HG03571 (cell line): ENCODE data around the gene SELPLG.

ENCODE experiments used
- ATAC-seq: cut with Tn5 transposase; IDR thresholded peaks from one replicate; pipeline ENCODE4 v1.9.1; 2021; ENCODE audit not compliant: unreplicated experiment

The SELPLG gene

DNA sequence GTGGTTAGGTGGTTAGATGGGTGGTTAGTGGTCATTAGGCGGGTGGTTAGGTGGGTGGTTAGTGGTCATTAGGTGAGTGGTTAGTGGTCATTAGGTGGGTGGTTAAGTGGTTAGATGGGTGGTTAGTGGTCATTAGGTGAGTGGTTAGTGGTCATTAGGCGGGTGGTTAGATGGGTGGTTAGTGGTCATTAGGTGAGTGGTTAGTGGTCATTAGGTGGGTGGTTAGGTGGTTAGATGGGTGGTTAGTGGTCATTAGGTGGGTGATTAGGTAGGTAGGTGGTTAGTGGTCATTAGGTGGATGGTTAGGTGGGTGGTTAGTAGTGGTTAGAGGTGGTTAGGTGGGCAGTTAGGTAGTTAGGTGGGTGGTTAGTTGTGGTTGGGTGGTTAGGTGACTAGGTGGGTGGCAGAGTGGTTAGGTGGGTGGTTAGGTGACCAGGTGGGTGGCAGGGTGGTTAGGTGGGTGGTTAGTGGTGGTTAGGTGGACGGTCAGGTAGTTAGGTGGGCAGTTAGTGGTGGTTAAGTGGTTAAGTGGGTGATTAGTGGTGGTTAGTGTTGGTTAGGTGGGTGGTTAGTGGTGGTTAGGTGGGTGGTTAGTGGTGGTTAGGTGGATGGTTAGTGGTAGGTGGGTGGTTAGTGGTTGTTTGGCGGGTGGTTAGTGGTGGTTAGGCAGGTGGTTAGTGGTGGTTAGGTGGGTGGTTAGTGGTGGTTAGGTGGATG, 27.8 kb downstream of the SELPLG start:
- no peak for ATAC-seq

DNA sequence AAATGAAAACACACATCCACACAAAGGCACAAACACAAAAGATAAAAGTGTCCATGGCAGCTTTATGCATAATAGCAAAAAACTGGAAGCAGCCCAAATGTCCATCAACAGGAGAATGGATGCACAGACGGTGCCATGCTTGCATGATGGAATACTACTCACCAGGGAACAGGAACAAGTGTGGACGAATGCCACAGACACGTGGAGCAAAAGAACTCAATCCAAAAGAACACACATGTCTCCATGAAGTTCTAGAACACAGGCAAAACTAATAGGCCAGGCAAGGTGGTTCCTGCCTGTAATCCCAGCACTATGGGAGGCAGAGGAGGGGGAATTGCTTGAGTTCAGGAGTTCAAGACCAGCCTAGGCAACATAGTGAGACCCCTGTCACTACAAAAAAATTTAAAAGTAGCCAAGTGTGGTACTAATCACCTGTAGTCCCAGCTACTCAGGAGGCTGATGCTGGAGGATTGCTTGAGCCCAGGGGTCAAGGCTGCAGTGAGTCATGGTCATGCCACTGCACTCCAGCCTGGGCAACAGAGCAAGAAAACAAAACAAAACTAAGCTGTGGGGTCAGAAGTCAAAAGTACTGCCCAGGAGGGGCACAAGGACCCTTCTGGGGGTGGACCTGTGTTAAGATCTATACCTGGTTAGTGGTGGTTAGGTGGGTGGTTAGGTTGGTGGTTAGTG, 28.5 kb downstream of the SELPLG start:
- ATAC-seq, result no peak

DNA sequence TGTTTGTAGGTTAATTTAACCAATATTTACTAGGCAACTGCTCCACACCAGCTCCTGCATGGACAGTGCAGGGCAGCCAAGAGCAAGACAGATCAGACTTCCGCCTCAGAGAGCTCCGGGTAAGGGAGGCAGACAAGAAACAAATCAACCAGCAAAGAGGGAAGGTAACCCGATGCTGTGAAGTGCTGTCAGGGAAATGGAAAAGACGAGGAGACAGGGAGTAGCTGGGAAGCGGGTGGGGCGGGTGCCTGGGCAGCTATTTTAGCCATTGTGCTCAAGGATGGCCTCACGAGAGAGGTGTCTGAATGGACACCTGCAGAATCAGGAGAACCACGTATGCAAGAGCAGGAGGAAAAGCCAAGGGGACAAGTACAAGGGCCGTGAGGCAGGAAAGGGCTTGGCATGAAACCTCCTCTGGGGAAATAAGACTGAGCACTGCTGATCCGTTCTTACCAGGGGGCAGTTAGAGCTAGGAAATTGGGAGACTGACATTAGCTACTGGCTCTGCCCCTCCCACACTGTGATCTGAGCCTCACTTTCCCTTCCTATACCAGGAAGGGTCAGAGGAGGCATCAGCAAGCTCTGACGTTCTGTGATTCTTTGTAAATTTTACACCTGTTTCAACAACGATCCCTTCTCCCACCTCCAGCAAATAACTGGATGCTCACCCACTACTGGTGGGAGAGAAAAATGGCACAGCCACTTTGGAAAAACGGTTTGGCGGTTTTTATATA, 29.3 kb downstream of the SELPLG start:
- ATAC-seq, result no peak

DNA sequence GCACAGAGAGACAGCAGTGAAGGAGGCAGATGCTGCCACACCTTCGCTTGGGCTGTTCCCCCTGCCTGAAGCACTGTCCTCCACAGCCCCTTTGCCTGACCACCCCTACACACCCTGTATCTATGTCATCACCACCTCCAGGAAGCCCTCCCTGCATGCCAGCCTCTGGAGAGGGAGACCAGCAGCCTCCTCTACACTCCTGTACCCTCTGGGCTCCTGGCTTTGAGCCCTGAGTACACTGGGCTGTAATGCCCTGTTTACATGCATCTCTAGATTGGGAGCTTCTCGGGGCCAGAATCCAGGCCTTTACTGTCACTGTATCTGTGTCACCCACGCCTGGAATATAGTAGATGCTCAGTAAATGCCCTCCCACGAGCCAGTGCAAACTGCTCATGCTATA, 30.0 kb downstream of the SELPLG start:
- no peak for ATAC-seq

DNA sequence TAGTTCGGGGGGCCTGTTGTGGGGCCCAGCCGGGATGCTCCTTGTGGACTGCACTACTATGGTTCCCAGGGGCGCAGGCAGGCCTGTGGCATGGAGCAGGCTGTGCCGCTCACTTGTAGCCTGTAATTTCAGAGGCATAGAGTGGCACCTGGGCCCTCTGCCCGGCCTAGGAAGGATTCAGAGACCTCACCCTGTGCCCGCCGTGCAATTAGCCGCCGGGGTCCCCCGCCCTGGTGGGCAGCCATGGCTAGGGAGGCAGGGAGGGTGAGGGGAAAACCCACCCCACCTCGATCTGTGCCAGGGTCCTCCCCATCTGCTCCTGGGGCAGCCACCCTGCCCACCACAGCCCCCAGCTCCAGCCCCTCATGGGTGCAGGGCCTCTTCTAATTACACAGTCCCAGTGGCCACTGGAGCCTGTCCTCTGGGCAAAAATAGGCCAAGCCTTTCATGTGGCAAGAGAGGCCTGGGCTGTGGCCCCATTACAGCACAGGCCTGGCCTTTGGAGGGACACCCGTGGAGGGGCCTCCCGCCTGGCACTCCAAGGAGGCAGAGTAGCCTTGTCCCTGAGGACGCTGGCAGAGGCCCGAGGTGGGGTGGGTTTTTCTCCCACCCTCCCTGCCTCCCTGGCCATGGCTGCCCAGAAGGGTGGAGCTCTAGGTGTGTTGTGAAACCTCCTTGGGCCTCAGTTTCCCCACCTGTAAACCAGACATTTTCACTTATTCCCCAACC, 30.6 kb downstream of the SELPLG start:
- ATAC-seq, result no peak

DNA sequence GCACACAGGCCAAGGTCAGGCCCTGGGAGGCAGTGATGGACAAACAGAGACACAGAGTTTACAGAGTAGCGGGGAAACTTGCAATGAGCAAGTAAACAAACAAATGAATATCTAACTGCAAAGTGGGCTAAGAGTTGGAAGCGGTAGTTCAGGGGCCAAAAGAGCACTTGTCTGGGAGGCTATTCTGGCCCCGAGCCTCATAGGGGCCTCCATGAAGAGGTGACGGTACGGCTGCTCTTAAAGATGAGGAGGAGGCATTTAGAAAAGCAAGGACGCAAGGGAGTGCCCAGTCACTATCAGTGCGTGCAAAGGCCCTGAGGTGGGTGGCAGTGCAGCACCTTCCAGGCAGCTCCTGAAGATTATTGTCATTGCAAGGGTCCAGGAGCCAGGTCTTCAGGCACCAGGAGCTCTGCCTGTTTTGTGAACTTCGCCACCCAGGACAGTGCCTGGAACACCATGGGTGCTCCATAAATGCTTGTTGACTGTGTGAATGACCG, 31.4 kb downstream of the SELPLG start:
- ATAC-seq, result no peak

DNA sequence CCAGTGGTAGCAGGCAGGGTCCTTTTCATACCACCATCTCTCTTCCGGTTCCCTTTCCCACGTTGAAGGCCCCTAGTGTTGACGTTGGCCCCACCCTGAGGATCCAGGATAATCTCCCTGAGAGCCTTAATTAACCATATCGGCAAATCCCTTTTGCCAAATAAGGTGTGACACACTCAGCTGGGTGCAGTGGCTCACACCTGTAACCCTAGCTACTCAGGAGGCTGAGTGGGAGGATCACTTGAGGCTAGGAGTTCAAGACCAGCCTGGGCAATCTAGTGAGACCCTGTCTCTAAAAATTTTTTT, 33.0 kb downstream of the SELPLG start:
- ATAC-seq, result no peak

DNA sequence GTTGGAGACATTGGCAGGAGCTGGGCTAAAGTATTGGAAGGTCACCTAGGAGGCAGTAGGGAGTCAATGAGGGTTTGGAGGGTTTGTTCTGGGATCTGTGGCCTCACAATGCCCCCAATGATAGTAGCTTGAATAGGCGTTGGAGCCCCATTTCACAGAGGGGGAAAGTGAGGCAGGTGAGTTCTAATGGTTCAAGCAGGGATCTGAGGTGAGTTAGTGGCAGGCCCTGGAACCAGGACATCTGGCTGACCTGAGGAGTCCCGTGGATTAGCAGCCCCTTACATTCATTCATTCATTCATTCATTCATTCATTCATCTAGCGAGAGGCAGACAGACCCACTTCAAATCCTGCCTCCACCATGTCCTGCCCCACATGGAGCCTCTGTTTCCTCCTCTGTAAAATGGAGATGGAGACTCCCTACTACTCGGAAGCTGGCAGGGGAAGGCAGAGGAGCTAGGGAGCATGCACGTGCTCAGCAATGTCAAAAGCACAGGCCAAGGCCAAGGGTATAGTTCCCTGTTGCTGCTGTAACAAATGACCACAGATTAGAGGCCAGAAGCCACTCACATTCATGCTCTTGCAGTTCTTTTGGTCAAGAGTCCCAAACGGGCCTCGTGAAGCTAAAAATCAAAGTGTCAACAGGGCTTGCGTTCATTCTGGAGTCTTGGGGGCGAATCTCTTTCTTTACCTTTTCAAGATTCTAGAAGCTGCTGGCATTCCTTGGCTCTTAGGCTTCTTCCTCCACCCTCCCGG, 33.6 kb downstream of the SELPLG start:
- no peak for ATAC-seq

DNA sequence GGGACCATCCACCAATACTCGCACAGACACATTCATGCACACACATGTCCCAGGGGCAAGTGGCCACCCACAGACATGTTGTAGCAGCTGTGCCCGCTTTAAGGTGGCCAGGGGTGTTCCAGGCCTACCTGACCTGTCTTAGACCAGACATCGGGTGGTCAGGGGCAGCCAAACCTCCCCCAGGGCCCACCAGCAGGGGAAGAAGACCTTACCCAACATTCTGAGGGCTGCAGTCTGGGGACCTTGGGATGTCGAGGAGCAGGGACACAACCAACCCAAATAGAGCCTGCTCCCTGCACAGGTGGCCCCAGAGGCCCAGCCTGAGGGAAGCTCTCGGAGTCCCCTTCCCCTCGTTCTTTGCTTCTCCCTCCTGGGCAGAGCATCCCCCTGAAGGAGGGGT, 34.2 kb downstream of the SELPLG start:
- no peak for ATAC-seq

DNA sequence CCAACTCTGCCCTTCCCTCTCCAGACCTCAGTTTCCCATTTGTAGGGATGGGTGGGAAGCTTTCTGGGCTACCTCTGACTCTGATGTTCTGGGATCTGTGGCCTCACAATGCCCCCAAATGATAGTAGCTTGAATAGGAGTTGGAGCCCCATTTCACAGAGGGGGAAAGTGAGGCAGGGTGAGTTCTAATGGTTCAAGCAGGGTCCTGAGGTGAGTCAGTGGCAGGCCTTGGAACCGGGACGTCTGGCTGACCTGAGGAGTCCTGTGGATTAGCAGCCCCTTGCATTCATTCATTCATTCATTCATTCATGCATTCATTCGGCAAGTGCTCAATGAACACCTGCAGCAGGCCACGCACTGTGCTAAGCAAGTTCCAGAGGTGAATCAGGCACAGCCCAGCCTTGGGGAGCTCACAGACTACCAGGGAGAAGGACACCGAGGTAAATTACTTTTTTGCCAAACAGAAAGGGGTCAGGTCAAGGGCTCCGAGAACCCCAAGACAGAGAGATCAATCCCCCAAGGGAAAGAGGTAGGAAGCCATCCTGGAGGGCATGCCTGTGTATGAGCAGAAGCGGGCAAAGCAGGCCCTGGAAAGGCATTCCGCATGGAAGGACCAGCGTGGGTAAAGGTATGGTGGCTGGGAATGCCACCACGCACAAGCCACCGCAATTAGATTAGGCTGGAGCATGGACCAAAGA, 35.0 kb downstream of the SELPLG start:
- no peak for ATAC-seq

DNA sequence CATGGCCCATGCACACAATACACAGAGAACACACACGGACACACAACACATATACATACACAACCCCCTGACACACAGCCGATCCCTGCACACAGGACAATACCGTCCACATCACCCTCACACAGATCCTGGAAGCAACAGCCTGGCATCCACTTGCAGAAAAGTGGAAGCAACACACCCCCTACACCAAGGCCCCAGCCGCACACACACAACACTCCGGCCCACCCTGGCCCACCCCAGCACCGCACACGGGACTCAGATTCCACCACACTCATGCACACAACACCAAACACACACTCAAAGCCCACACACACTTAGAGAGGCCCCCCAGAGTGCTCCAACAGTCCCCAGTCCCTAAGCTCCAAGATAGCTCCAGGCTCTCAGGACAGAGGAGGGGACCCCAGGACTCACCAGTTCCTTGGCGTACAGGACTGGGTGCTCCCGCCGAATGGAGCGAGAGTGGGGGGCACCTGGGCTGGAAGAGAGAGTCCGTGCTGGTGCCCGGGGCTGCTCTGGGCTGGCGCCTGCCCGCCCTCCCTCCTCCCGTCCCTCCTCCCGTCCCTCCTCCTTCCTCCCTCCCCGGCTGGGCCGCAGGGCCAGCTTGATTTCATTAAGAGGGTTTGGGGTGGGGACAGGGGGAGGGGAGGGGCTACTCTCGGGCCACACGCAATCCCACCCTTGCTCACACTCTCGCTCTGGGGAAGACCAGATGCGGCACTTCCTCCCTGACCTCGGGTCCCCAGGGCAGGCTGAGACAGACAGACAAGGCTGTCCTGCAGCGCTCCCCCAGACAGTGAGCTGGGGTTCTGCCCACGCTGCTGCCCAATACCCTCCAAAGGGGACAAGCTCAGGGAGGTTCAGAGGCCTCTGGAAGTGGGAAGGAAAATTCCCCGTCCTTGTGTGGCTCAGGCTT, 35.9 kb downstream of the SELPLG start, which contains the start of gene TMEM119:
Gene TMEM119, minus strand, starts transcription at position 526 of the 913 bp plus-strand sequence. CDS start 5,701 bp downstream, outside the sequence.
- no peak for ATAC-seq

DNA sequence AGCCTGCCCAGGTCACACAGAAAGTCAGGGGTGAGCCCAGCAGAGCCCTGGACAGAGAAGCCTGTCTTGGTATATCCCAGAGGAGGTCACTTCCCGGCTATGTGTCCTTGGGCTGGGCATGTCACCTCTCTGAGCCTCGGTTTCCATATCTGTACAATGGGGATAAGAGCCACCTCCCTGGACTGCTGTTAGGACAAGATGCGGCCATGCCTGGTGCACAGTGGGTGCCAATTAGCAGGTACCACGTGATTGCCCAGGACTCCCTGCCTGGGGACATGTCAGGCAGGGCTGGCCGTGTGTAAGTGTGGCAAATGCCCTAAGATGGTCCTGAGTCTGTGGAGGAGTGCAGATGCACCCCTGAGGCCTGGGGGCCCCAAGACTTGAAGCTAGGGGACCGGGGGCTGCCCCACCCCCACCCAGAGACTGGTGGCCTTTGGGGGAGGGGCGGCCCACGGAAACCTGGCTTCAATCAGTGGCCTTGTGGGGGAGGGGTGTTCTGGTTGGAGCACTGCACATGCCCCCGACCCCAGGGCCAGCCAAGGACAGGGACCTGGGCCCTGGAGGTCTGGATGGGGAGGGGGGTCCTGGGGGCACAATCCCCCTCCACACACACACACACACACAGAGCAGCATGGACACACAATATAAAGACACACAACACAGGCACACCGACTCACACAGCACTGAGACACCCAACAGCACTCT, 36.7 kb downstream of the SELPLG start:
- no peak for ATAC-seq

DNA sequence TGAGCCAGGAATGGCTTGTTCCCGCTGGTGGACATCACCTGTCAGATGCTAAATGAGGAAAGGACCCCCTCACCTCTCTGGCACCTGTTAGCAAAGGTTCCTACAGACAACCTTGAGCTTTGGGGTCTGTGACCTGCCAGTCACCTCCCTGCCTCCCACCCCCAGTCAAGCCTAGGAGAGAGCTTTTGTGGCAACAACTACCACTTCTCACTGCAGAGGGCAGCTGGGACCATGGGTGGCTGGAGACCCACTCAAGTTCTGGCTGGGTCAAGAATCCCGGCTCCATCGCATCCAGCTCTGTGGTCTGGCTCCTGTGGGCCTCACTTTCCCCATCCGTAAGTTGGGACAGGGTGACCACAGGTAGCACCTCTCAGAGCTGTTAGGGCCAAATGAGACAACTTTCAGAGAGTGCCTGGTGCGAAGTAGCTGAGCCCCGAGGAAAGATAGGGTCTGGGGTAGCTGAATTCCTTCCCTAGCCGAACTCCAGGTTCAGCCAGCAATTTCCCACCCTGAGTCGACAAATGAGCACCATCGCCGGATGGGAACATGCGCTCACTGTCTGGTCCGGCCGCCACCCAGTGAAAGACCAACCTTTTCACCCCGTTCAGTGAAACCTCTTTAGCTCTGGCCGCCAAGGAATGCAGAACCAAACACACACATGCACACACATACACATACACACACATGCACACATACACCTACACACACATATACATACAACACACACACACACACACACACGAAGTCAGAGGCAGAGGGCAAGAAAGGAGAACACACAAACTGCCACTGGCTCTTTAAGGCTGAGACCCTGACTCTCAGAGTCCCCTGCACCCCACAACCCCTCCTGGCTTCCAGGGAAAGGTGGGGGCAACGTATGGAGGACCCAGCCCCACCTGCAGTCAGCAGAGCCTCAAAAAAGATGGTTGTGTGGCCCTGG, 37.7 kb downstream of the SELPLG start:
- no peak for ATAC-seq

DNA sequence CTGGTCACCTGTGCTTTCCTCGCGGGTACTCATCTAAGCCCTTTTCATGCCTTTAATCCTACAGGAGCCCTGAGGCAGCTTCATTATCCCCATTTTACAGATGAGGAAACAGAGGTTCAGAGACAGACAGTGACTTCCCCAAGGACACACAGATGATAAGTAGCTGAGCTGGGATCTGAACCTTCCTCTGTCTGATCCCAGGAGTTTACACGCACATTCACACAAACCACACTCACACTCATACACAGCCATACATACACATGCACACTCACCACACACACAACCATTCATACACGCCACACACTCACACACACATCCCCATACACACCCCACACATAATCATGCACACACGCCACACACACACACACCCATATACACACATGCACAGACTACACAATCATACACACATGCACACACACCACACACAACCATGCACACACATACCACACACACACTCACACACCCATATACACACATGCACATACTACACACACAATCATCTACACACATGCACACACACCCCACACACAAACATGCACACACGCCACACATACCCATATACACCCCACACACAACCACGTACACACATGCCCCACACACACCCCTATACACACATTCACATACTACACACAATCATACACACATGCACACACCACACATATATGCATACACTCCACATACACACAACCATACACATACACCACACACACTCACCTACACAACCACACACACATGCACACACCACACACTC, 38.6 kb downstream of the SELPLG start:
- ATAC-seq, result no peak

DNA sequence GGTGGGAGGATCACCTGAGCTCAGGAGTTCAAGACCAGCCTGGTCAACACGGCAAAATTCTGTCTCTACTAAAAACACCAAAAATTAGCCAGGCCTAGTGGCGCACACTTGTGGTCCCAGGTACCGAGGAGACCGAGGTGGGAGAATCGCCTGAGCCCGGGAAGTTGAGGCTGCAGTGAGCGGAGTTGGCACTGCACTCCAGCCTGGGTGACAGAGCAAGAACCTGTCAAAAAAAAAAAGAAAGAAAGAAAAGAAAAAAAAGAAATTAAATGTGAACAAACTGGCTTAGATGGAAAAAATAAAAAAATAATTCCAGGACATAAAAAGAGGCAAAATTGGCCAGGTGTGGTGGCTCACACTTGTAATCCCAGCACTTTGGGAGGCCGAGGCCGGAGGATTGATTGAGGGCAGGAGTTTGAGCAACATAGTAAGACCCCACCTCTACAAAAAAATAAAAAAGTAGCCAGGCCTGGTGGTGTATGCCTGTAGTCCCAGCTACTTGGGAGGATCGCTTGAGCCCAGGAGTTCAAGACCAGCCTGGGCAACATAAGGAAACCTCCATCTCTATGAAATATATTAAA, 39.3 kb downstream of the SELPLG start:
- ATAC-seq, result no peak
